HEK293 (cell line): ENCODE measurements around the gene ADAMTS2.

Experiments used
- CTCF ChIA-PET: fragments of 350-600 bp; formaldehyde crosslinking; extraction: SDS; loops from one replicate; lab custom pipeline; 2021; ENCODE audit warnings: antibody characterized with exemption; lab: Yijun Ruan, JAX
- POLR2A ChIA-PET: fragments of 300-600 bp; formaldehyde crosslinking; extraction: SDS; loops from one replicate; lab custom pipeline; 2020; ENCODE audit warnings: antibody characterized with exemption, inconsistent platforms; lab: Yijun Ruan, JAX
- H3K27ac ChIP-seq: fragments of 200-500 bp; sonication (Bioruptor generic); 2 replicates; pipeline ENCODE4 v1.5.1; 2014; ENCODE audit warnings: low read depth, low read length, control low read depth, inconsistent platforms; ENCODE audit errors: extremely low read depth
- H3K36me3 ChIP-seq, 2 experiments: fragments of 200-500 bp in 1 of 2; sonication (Bioruptor generic) in 1 of 2; 1 replicate in 1 of 2; 2 replicates in 1 of 2; pipeline ENCODE4 v1.5.1; 2014 to 2017; ENCODE audit warnings: inconsistent platforms in 2 of 2, low read length in 2 of 2; ENCODE audit not compliant: control insufficient read depth in 2 of 2, insufficient read depth in 1 of 2
- H3K4me1 ChIP-seq: fragments of 200-500 bp; sonication (Bioruptor generic); 2 replicates; pipeline ENCODE4 v1.5.1; 2014; ENCODE audit warnings: mild to moderate bottlenecking, low read length, inconsistent platforms; ENCODE audit not compliant: control insufficient read depth, insufficient read depth
- H3K4me3 ChIP-seq: 2 replicates; pipeline ENCODE4 v1.5.1; 2011; ENCODE audit warnings: low read depth, mild to moderate bottlenecking, control low read depth, low read length, moderate library complexity
- H3K9me3 ChIP-seq: fragments of 200-500 bp; sonication (Bioruptor generic); 2 replicates; pipeline ENCODE4 v1.5.1; 2014; ENCODE audit warnings: low read depth, low read length, inconsistent platforms; ENCODE audit not compliant: control insufficient read depth, insufficient read depth
- CTCF ChIP-seq: fragments of 450-650 bp; formaldehyde crosslinking; IDR thresholded peaks from 2 replicates; pipeline ENCODE4 v1.5.1; 2016; ENCODE audit warnings: missing biosample characterization, missing genetic modification characterization
- EGR2 ChIP-seq: fragments of 450-650 bp; formaldehyde crosslinking; IDR thresholded peaks from 2 replicates; pipeline ENCODE4 v1.5.1; 2016; ENCODE audit warnings: low read depth, missing biosample characterization, missing genetic modification characterization
- FEZF1 ChIP-seq: fragments of 450-650 bp; formaldehyde crosslinking; IDR thresholded peaks from 2 replicates; pipeline ENCODE4 v1.5.1; 2016; ENCODE audit warnings: missing biosample characterization, missing genetic modification characterization
- GFI1B ChIP-seq: fragments of 450-650 bp; formaldehyde crosslinking; IDR thresholded peaks from 2 replicates; pipeline ENCODE4 v1.5.1; 2016; ENCODE audit warnings: missing biosample characterization, missing genetic modification characterization
- GLI4 ChIP-seq: fragments of 450-650 bp; formaldehyde crosslinking; IDR thresholded peaks from 2 replicates; pipeline ENCODE4 v1.5.1; 2016; ENCODE audit warnings: missing biosample characterization, missing genetic modification characterization
- KLF1 ChIP-seq: fragments of 450-650 bp; formaldehyde crosslinking; IDR thresholded peaks from 2 replicates; pipeline ENCODE4 v1.5.1; 2016; ENCODE audit warnings: missing biosample characterization, missing genetic modification characterization
- TCF7L2 ChIP-seq: IDR thresholded peaks from 2 replicates; pipeline ENCODE4 v1.6.1; 2011; ENCODE audit warnings: low read depth, mild to moderate bottlenecking, inconsistent platforms, low read length, moderate library complexity, borderline replicate concordance
- ZBTB44 ChIP-seq: fragments of 450-650 bp; IDR thresholded peaks from 2 replicates; pipeline ENCODE4 v1.5.1; 2018; ENCODE audit warnings: missing biosample characterization, mild to moderate bottlenecking, missing genetic modification characterization
- ZBTB48 ChIP-seq: fragments of 450-650 bp; formaldehyde crosslinking; IDR thresholded peaks from 2 replicates; pipeline ENCODE4 v1.5.1; 2016; ENCODE audit warnings: missing biosample characterization, missing genetic modification characterization
- ZNF146 ChIP-seq: fragments of 450-650 bp; formaldehyde crosslinking; IDR thresholded peaks from 2 replicates; pipeline ENCODE4 v1.5.1; 2016; ENCODE audit warnings: missing biosample characterization, missing genetic modification characterization
- ZNF155 ChIP-seq: fragments of 450-650 bp; formaldehyde crosslinking; IDR thresholded peaks from 2 replicates; pipeline ENCODE4 v1.5.1; 2016; ENCODE audit warnings: missing biosample characterization, missing genetic modification characterization
- ZNF18 ChIP-seq: fragments of 450-650 bp; formaldehyde crosslinking; IDR thresholded peaks from 2 replicates; pipeline ENCODE4 v1.5.1; 2016; ENCODE audit warnings: missing biosample characterization, missing genetic modification characterization
- ZNF266 ChIP-seq: fragments of 450-650 bp; formaldehyde crosslinking; IDR thresholded peaks from 2 replicates; pipeline ENCODE4 v1.5.1; 2016; ENCODE audit warnings: missing biosample characterization, missing genetic modification characterization, low read depth
- ZNF311 ChIP-seq: fragments of 450-650 bp; formaldehyde crosslinking; IDR thresholded peaks from 2 replicates; pipeline ENCODE4 v1.5.1; 2017; ENCODE audit warnings: missing biosample characterization, missing genetic modification characterization, borderline replicate concordance
- ZNF37A ChIP-seq: fragments of 450-650 bp; IDR thresholded peaks from 2 replicates; pipeline ENCODE4 v1.5.1; 2018; ENCODE audit warnings: missing biosample characterization, missing genetic modification characterization
- ZNF391 ChIP-seq: fragments of 450-650 bp; formaldehyde crosslinking; IDR thresholded peaks from 2 replicates; pipeline ENCODE4 v1.5.1; 2016; ENCODE audit warnings: low read depth, missing biosample characterization, missing genetic modification characterization, borderline replicate concordance
- ZNF416 ChIP-seq: fragments of 450-650 bp; formaldehyde crosslinking; IDR thresholded peaks from 2 replicates; pipeline ENCODE4 v1.5.1; 2016; ENCODE audit warnings: missing biosample characterization, missing genetic modification characterization
- ZNF473 ChIP-seq: fragments of 450-650 bp; formaldehyde crosslinking; IDR thresholded peaks from 2 replicates; pipeline ENCODE4 v1.5.1; 2017; ENCODE audit warnings: missing biosample characterization, missing genetic modification characterization
- ZNF514 ChIP-seq: fragments of 450-650 bp; formaldehyde crosslinking; IDR thresholded peaks from 2 replicates; pipeline ENCODE4 v1.5.1; 2016; ENCODE audit warnings: missing biosample characterization, missing genetic modification characterization
- ZNF549 ChIP-seq: fragments of 450-650 bp; IDR thresholded peaks from 2 replicates; pipeline ENCODE4 v1.5.1; 2018; ENCODE audit warnings: missing biosample characterization, missing genetic modification characterization, mild to moderate bottlenecking, inconsistent platforms, moderate library complexity
- ZNF654 ChIP-seq: fragments of 450-650 bp; formaldehyde crosslinking; IDR thresholded peaks from 2 replicates; pipeline ENCODE4 v1.5.1; 2016; ENCODE audit warnings: low read depth, missing biosample characterization, missing genetic modification characterization
- ZNF660 ChIP-seq: fragments of 450-650 bp; IDR thresholded peaks from 2 replicates; pipeline ENCODE4 v1.5.1; 2018; ENCODE audit warnings: missing biosample characterization, mild to moderate bottlenecking, missing genetic modification characterization
- ZSCAN23 ChIP-seq: fragments of 450-650 bp; formaldehyde crosslinking; IDR thresholded peaks from 2 replicates; pipeline ENCODE4 v1.5.1; 2016; ENCODE audit warnings: missing biosample characterization, missing genetic modification characterization
- TF ChIP-seq, protein P1 (sequence below): fragments of 450-650 bp; formaldehyde crosslinking; IDR thresholded peaks from 2 replicates; pipeline ENCODE4 v1.5.1; 2017; ENCODE audit warnings: missing biosample characterization, missing genetic modification characterization
- TF ChIP-seq, protein P2 (sequence below): fragments of 450-650 bp; formaldehyde crosslinking; IDR thresholded peaks from 2 replicates; pipeline ENCODE4 v1.5.1; 2016; ENCODE audit warnings: missing biosample characterization, missing genetic modification characterization

The ADAMTS2 gene

DNA sequence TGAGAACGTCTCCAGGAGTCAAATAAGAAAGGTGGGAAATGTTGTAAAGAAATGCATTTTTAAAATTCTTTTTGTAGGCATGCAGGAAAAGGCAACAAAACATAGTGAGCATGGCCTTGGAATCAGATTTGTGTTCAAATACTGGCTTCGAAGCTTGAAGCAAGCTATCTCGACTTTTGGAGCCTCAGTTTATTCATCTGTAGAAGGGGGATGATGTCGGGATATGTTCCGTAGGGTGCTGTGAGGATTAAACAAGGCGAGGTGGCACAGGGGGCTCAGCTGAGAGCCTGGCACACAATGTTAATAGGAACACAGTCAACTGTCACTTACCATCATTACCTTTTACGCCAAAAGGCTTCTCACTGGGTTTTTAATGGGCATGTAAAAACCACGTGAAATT lies 4.8 kb downstream of the ADAMTS2 start:
- H3K9me3 ChIP-seq: no peaks in the 10 kb centered on the region
- TF ChIP-seq ZNF155: no peak
- TF ChIP-seq ZNF18 (tag by site-specific recombination): no peak
- no peak for TF ChIP-seq ZNF660 (tag by site-specific recombination)
- TF ChIP-seq ZNF266 (tag by site-specific recombination): no peak
- TF ChIP-seq TCF7L2: no peak
- no peak for TF ChIP-seq ZBTB48 (tag by site-specific recombination)
- TF ChIP-seq ZNF549 (tag by site-specific recombination): no peak
- TF ChIP-seq ZNF391 (tag by site-specific recombination): no peak
- TF ChIP-seq KLF1 (tag by site-specific recombination): no peak
- TF ChIP-seq, protein P1, sequence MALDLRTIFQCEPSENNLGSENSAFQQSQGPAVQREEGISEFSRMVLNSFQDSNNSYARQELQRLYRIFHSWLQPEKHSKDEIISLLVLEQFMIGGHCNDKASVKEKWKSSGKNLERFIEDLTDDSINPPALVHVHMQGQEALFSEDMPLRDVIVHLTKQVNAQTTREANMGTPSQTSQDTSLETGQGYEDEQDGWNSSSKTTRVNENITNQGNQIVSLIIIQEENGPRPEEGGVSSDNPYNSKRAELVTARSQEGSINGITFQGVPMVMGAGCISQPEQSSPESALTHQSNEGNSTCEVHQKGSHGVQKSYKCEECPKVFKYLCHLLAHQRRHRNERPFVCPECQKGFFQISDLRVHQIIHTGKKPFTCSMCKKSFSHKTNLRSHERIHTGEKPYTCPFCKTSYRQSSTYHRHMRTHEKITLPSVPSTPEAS (tag by site-specific recombination): no peak
- TF ChIP-seq ZNF311: no peak
- no peak for TF ChIP-seq GLI4
- TF ChIP-seq, protein P2, sequence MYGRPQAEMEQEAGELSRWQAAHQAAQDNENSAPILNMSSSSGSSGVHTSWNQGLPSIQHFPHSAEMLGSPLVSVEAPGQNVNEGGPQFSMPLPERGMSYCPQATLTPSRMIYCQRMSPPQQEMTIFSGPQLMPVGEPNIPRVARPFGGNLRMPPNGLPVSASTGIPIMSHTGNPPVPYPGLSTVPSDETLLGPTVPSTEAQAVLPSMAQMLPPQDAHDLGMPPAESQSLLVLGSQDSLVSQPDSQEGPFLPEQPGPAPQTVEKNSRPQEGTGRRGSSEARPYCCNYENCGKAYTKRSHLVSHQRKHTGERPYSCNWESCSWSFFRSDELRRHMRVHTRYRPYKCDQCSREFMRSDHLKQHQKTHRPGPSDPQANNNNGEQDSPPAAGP (tag by site-specific recombination): no peak
- TF ChIP-seq, all 188 proteins: peak for 0
- H3K36me3 ChIP-seq: no peaks in the 10 kb centered on the region
- CTCF ChIA-PET: no interaction called here
- no peak overlapping the region for H3K27ac ChIP-seq
- POLR2A ChIA-PET: no interaction called here
- no peaks in the 10 kb centered on the region; the same call in 1 of the 2 replicates for H3K4me1 ChIP-seq
- no peak overlapping the region for H3K4me3 ChIP-seq

DNA sequence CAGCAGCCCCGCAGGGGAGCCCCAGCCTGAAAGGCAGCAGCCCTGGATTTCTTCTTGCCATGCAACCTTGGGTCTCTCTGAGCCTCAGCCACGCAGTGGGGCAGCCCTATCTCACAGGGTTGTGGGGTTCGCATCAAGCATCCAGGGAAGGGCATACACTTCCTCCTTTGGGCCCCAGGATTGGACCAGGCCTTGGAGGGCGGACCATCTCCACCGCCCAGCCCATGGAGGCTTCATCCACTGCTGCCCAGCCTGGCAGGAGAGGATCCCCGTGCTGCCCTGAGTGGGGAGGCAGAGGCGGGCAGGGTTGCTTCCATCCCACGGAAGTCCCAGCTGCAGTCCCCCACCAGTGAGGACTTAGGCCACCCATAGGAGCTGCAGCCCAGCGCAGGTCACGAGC lies 5.3 kb downstream of the ADAMTS2 start:
- Histone ChIP-seq H3K4me1 (no peaks in the 10 kb centered on the region; the same call in 1 of the 2 replicates), H3K9me3 (no peaks in the 10 kb centered on the region), H3K27ac (no peak overlapping the region), H3K4me3 (no peak overlapping the region), H3K36me3 (no peaks in the 10 kb centered on the region)
- POLR2A ChIA-PET: no interaction called here
- no peak for TF ChIP-seq ZNF514 (tag by site-specific recombination)
- CTCF ChIA-PET: no interaction called here

DNA sequence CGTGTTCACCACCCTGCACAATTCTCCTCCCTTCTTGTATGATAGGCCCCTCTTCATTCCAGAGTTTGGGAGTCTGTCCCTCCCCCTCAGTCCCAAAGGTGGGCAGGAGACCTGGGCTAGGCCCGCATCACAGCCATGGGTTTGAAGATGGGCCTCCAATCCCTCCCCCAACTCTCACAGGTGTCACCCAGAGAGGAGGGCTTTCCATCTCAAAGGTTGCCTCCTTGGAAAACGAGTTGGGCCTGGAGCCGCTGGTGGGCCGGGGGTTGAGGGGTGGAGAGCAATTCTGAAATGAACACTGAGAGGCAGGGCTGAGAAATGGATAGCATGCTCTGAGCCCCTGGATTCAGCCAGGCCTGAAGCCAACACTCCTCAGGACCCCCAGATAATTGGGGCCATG lies 6.2 kb downstream of the ADAMTS2 start:
- Histone ChIP-seq H3K9me3 (no peaks in the 10 kb centered on the region), H3K36me3 (no peaks in the 10 kb centered on the region), H3K4me1 (no peaks in the 10 kb centered on the region; the same call in 1 of the 2 replicates), H3K27ac (no peak overlapping the region), H3K4me3 (no peak overlapping the region)
- POLR2A ChIA-PET: no interaction called here
- TF ChIP-seq ZNF473 (no peak), EGR2 (tag by site-specific recombination) (no peak), ZNF37A (tag by site-specific recombination) (no peak), ZNF146 (tag by site-specific recombination) (no peak), ZNF155 (no peak), FEZF1 (tag by site-specific recombination) (no peak), CTCF (tag by site-specific recombination) (no peak), ZBTB44 (no peak), KLF1 (tag by site-specific recombination) (no peak), ZSCAN23 (tag by site-specific recombination) (no peak), GFI1B (tag by site-specific recombination) (no peak), ZNF654 (tag by site-specific recombination) (no peak), ZNF416 (no peak)
- CTCF ChIA-PET: interaction anchor here (0.6 kb wide), 2 partner anchors 13 to 507 kb away, joined by 3 to 5 read pairs; no protein-coding TSS in a partner anchor
